ENCODE measurements around the gene RGL1. TPM values are rescaled to one million over a fixed set of nuclear protein-coding genes. Genes with fewer than 3 reads are reported as not detected.
"Not testable (repeated sequence)": the region's sequence is repeated elsewhere in the genome, so short reads cannot be mapped to it uniquely, and the experiment has no call there.

RGL1 gene
- total RNA-seq, 1 experiment from 2014 or later, result 74.0 TPM

GRCh38 chr1:183758913-183759312 lies 46.0 kb upstream of the RGL1 start:
- H3K27ac ChIP-seq (ENCODE audit: low read depth, low read length, poor library complexity, severe bottlenecking), result no peak overlapping the region
- CTCF ChIA-PET, result no interaction called here
- H3K36me3 ChIP-seq (ENCODE audit: insufficient read depth, low read length, poor library complexity, severe bottlenecking), result no peaks in the 10 kb centered on the region
- POLR2A ChIA-PET (ENCODE audit: low non-redundant PET), result no interaction called here
- peaks cover 10% of the 10 kb centered on the region for H3K4me1 ChIP-seq (ENCODE audit: insufficient read depth, low read length, poor library complexity, severe bottlenecking)
- DNase-seq (ENCODE audit: low spot score), result no peak
- no peak for TF ChIP-seq EZH2 (IDR thresholded peaks at IDR 0.05; ENCODE audit: borderline replicate concordance, low read depth, low read length, poor library complexity, severe bottlenecking)
- H3K9me3 ChIP-seq (ENCODE audit: low read depth, low read length, poor library complexity, severe bottlenecking), result peaks cover 7% of the 10 kb centered on the region
- intact Hi-C loops (cut with micrococcal nuclease; ENCODE audit: unreplicated experiment), result no loop called here
- no peak overlapping the region for H3K4me3 ChIP-seq (ENCODE audit: low read depth, low read length, poor library complexity, severe bottlenecking)
- no peaks in the 10 kb centered on the region for H3K27me3 ChIP-seq (replicated peaks; ENCODE audit: insufficient read depth, low read depth, low read length, poor library complexity)
- BruUV-seq (replicated peaks), result no TSS peak

GRCh38 chr1:183760661-183761060 lies 44.3 kb upstream of the RGL1 start:
- ChIA-PET POLR2A (ENCODE audit: low non-redundant PET) (no interaction called here), CTCF (no interaction called here)
- Histone ChIP-seq H3K4me3 (ENCODE audit: low read depth, low read length, poor library complexity, severe bottlenecking) (no peak overlapping the region), H3K4me1 (ENCODE audit: insufficient read depth, low read length, poor library complexity, severe bottlenecking) (peaks cover 10% of the 10 kb centered on the region), H3K9me3 (ENCODE audit: low read depth, low read length, poor library complexity, severe bottlenecking) (peaks cover 23% of the 10 kb centered on the region), H3K27ac (ENCODE audit: low read depth, low read length, poor library complexity, severe bottlenecking) (no peak overlapping the region), H3K27me3 (replicated peaks; ENCODE audit: insufficient read depth, low read depth, low read length, poor library complexity) (no peaks in the 10 kb centered on the region), H3K36me3 (ENCODE audit: insufficient read depth, low read length, poor library complexity, severe bottlenecking) (no peaks in the 10 kb centered on the region)
- TF ChIP-seq EZH2 (IDR thresholded peaks at IDR 0.05; ENCODE audit: borderline replicate concordance, low read depth, low read length, poor library complexity, severe bottlenecking), result no peak
- TF ChIP-seq CTCF (conservative IDR thresholded peaks at IDR 0.05; ENCODE audit: low read depth, low read length), result no peak
- intact Hi-C loops (cut with micrococcal nuclease; ENCODE audit: unreplicated experiment), result no loop called here
- DNase-seq (ENCODE audit: low spot score), result no peak
- no TSS peak for BruUV-seq (replicated peaks)

- BruUV-seq (replicated peaks), result no TSS peak
- Histone ChIP-seq H3K4me1 (ENCODE audit: insufficient read depth, low read length, poor library complexity, severe bottlenecking) (peaks cover 7% of the 10 kb centered on the region), H3K27me3 (replicated peaks; ENCODE audit: insufficient read depth, low read depth, low read length, poor library complexity) (no peaks in the 10 kb centered on the region), H3K36me3 (ENCODE audit: insufficient read depth, low read length, poor library complexity, severe bottlenecking) (no peaks in the 10 kb centered on the region), H3K27ac (ENCODE audit: low read depth, low read length, poor library complexity, severe bottlenecking) (no peak overlapping the region), H3K4me3 (ENCODE audit: low read depth, low read length, poor library complexity, severe bottlenecking) (no peak overlapping the region), H3K9me3 (ENCODE audit: low read depth, low read length, poor library complexity, severe bottlenecking) (peaks cover 23% of the 10 kb centered on the region)
- TF ChIP-seq CTCF (conservative IDR thresholded peaks at IDR 0.05; ENCODE audit: low read depth, low read length), result no peak
- TF ChIP-seq EZH2 (IDR thresholded peaks at IDR 0.05; ENCODE audit: borderline replicate concordance, low read depth, low read length, poor library complexity, severe bottlenecking), result no peak
- intact Hi-C loops (cut with micrococcal nuclease; ENCODE audit: unreplicated experiment), result no loop called here
- ChIA-PET CTCF (no interaction called here), POLR2A (ENCODE audit: low non-redundant PET) (no interaction called here)
- DNase-seq (ENCODE audit: low spot score), result no peak
Measured at GRCh38 chr1:183761871-183762270, 43.0 kb upstream of the RGL1 start.

GRCh38 chr1:183762856-183763255 lies 42.1 kb upstream of the RGL1 start:
- H3K36me3 ChIP-seq (ENCODE audit: insufficient read depth, low read length, poor library complexity, severe bottlenecking); CTCF ChIA-PET; intact Hi-C loops (cut with micrococcal nuclease; ENCODE audit: unreplicated experiment); H3K27me3 ChIP-seq (replicated peaks; ENCODE audit: insufficient read depth, low read depth, low read length, poor library complexity); H3K27ac ChIP-seq (ENCODE audit: low read depth, low read length, poor library complexity, severe bottlenecking); BruUV-seq (replicated peaks); H3K4me1 ChIP-seq (ENCODE audit: insufficient read depth, low read length, poor library complexity, severe bottlenecking); H3K4me3 ChIP-seq (ENCODE audit: low read depth, low read length, poor library complexity, severe bottlenecking); DNase-seq (ENCODE audit: low spot score); POLR2A ChIA-PET (ENCODE audit: low non-redundant PET): not testable (repeated sequence)
- H3K9me3 ChIP-seq (ENCODE audit: low read depth, low read length, poor library complexity, severe bottlenecking), result peaks cover 23% of the 10 kb centered on the region

Measured in A673 (cell line).